GM21529 (cell line): ENCODE data around the gene BRPF3.

ENCODE experiments used
- ATAC-seq: cut with Tn5 transposase; IDR thresholded peaks from one replicate; pipeline ENCODE4 v1.9.1; 2021; ENCODE audit not compliant: unreplicated experiment

Gene BRPF3

GRCh38 chr6:36227379-36228228 is 31.1 kb downstream of the BRPF3 start:
- ATAC-seq: no peak

- no peak for ATAC-seq
Measured at GRCh38 chr6:36229223-36229622, 32.7 kb downstream of the BRPF3 start.

- no peak for ATAC-seq
Measured at GRCh38 chr6:36230371-36230770, 33.8 kb downstream of the BRPF3 start.

GRCh38 chr6:36232172-36232571 is 35.6 kb downstream of the BRPF3 start:
- ATAC-seq: no peak

GRCh38 chr6:36235309-36235708 is 38.8 kb downstream of the BRPF3 start:
- no peak for ATAC-seq

- ATAC-seq: no peak
Measured at GRCh38 chr6:36235862-36236261, 39.3 kb downstream of the BRPF3 start.

GRCh38 chr6:36239774-36240173 is 43.2 kb downstream of the BRPF3 start:
- no peak for ATAC-seq

- ATAC-seq: peak; percentile 88
Measured at GRCh38 chr6:36241728-36242127, 45.2 kb downstream of the BRPF3 start.

- no peak for ATAC-seq
Measured at GRCh38 chr6:36242161-36242560, 45.6 kb downstream of the BRPF3 start.

- no peak for ATAC-seq
Measured at GRCh38 chr6:36242626-36243025, 46.1 kb downstream of the BRPF3 start.

GRCh38 chr6:36243562-36244212 is 47.1 kb downstream of the BRPF3 start:
- no peak for ATAC-seq

GRCh38 chr6:36244641-36245280 is 48.2 kb downstream of the BRPF3 start:
- ATAC-seq: no peak

GRCh38 chr6:36245572-36246061 is 49.1 kb downstream of the BRPF3 start:
- ATAC-seq: no peak

- ATAC-seq: no peak
Measured at GRCh38 chr6:36246506-36247268, 50.1 kb downstream of the BRPF3 start.

GRCh38 chr6:36247693-36248092 is 51.1 kb downstream of the BRPF3 start:
- ATAC-seq: no peak

GRCh38 chr6:36248980-36249379 is 52.4 kb downstream of the BRPF3 start:
- ATAC-seq: no peak

- no peak for ATAC-seq
Measured at GRCh38 chr6:36249536-36249935, 53.0 kb downstream of the BRPF3 start.

GRCh38 chr6:36252005-36252404 is 55.5 kb downstream of the BRPF3 start:
- no peak for ATAC-seq

- ATAC-seq: no peak
Measured at GRCh38 chr6:36263390-36264000, 67.0 kb downstream of the BRPF3 start.

- no peak for ATAC-seq
Measured at GRCh38 chr6:36265744-36266143, 69.2 kb downstream of the BRPF3 start.
